ENCODE data around the gene NYAP2.

The NYAP2 gene

DNA sequence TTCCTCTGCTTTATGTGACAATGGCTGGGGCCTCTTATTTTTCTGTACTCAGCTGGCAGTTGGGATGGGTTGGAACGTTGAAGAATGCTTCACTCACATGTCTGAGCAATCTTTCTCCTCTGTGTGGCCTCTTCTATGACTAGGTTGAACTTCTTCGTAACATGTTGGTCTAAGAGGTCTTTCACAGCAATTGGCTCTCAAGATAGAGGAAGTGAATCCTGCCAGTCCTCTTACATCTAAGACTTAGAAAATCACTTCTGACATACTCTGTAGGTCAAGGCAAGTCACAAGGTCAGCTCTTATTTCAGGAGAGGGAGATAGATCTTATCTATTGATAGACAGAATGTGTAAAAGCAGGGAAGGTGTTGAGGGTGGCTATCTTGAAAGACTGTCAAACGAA lies 174.1 kb downstream of the NYAP2 start:
- DNase-seq, result no peak

DNA sequence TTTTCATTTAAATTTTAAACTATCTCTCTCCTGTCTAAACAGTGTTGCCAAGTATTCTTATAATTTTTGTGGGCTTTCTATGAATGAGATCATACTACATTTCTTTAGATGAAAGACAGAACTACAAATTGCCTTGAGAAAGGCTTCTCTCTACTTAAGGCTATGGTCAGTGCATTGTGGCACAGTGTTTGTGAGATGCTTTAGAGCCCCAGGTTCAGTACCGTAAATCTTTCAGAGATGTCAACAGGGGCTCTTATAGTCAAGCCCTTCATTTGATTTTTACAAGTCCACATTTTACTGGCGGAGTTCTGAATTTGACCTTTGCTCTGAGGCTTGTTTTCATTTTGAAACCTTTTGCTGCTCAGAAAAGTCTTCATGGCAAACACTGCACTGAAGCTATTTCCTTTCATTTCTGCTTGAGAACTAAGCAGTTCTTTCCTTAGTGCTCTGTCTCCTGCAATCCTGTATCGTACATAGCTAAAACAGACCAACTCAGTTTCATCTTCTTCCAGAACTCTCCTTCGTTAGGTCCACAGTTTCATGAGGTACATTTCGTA lies 175.2 kb downstream of the NYAP2 start:
- DNase-seq, result no peak

DNA sequence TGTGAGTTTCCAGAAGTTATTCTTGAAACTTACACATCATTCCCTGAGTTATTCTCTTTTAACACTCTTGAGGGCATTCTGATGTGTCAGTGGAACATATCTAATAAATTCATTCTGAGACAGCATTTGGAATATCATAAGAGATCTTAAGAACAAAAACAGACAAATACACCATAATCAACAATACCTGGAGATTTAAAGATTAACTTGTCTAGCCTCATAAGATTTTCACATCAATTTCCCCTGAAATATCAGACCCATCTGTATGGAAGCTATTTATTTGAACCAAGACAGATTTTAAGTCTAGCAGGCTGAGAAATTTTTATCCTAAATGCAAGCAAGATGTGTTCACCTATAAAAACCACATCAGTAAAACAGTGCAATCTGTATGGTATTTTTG lies 181.6 kb downstream of the NYAP2 start:
- no peak for DNase-seq

DNA sequence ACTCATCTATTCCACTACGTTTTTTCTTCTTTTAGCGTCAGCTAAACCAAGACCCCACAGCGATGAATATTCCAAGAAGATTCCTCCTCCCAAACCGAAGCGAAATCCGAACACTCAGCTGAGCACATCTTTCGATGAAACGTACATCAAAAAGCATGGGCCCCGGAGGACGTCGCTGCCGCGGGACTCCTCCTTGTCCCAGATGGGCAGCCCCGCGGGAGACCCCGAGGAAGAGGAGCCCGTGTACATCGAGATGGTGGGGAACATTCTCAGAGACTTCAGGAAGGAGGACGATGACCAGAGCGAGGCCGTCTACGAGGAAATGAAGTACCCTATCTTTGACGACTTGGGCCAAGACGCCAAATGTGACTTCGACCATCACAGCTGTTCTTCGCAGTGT lies 182.4 kb downstream of the NYAP2 start:
- no peak for DNase-seq

DNA sequence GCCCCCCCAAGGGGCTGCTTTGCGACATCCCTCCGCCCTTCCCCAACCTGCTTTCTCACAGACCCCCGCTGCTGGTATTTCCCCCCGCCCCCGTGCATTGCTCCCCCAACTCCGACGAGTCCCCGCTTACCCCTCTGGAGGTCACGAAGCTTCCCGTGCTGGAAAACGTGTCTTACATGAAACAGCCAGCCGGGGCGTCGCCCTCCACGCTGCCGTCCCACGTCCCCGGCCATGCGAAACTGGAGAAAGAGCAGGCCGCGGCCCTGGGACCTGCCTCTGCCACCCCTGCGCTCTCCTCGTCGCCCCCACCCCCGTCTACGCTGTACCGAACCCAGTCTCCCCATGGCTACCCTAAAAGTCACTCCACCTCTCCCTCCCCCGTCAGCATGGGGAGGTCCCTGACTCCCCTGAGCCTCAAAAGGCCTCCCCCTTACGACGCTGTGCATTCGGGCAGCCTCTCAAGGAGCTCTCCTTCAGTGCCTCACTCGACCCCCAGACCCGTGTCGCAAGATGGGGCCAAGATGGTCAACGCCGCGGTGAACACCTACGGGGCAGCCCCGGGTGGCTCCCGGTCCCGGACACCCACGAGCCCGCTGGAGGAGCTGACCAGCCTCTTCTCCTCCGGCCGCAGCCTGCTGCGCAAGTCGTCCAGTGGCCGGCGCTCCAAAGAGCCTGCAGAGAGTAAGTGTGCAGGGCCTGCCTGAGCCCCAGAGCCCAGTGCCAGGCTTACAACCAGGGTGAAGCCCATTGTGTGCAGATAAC lies 183.0 kb downstream of the NYAP2 start:
- no peak for DNase-seq

DNA sequence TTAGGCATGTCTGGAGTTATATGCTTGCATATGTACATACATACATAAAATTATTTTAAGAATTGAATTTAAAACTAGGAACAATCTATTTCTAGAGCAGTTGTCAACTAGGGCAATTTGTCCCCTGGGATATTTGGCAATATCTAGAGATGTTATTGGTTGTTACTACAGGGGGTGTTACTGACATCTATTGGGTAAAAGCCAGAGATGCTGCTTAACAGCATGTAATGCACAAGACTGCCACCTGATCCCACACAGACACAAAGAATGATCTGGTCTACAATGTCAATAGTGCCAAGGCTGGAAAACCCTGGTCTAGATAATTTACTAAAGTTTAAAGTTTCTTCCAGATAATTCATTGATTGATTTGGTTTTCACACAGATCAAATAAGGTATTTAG lies 185.3 kb downstream of the NYAP2 start:
- no peak for DNase-seq

DNA sequence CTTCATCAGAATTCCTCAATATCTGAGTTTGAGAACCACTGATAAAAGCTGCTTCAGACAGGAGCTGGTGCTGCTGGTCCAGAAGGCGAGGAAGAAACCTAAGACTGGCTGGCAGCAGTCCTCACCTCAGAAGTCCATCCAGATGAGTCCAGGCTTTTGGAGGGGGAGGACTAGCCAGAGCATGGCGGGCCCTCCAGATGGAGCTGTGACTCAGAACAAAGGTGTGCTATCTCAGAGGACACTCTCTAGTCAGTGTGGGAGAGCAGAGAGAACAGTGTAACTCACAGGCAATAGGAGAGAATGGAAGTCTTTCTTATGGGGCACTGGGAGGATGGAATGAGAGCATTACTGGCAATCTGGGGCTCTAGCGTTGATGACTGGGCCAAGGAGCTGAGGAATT lies 191.4 kb downstream of the NYAP2 start:
- no peak for DNase-seq

DNA sequence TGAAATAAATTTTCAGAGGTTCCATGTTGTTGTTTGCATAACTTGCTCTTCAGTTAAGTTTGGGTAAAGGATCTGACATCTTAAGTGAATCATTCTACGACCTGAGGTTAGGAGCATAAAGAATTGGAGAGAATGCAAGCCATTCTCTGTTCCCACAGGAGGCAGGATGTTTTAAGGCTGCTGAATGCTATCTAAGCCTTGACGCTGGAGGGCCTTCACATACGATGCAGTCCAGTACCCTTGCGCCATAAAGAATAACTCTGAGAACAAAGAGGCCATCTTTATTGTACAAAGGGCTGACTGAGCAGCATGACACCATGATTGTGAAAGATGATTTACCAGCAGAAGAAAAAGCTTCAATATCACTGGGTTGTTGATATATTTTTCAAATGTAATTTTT lies 198.4 kb downstream of the NYAP2 start:
- no peak for DNase-seq

DNA sequence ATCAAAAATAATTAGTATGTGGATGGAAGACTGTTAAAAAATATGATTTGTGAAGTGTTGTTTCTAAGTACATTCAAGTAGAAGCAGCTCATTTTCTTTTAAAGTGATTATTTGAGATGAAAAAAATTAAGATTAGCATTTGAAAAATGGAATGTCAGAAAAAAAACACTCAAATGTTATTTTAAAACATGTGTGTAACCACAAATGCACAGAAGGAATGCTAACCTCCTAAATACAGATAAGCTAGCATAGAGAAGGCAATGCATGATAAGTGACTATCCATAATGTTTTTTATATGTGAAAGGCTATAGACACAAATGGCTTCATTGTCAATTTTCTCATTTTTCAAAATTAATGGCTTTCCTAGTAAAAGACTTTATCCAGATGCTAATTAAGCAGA lies 198.9 kb downstream of the NYAP2 start:
- no peak for DNase-seq

DNA sequence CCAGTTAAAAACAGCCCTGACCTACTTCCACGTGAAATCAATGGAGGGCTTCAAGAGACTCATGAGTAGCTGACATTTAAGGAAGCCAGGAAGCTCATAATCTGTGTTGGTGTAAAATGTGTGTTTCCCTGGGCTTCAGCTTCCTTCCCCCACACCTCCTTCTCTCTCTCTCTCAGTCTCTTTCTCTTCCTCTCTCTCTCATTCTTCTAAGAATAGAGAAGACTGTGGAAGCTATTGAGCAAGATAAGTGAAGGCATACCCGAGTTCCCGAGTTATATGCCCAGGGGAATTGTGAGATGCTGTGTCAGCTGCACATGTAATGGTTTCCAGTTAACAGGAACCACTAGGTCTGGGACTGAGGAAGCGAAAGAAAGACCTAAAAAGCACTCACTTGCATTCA lies 199.4 kb downstream of the NYAP2 start:
- DNase-seq, result no peak

DNA sequence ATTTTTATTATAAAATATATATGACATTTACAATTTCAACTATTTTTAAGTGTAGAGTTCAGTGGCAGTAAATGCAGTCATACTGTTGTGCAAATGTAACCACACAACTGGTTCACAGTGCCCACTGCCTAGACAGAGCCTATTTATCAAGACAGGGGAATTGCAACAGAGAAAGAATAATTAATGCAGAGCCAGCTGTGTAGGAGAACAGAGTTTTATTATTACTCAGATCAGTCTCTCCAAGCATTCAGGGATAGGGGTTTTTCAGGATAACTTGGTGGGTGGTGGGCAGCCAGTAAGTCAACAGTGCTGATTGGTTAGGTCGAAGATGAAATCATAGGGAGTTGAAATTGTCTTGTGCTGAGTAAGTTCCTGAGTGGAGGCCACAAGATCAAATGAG lies 200.3 kb downstream of the NYAP2 start:
- no peak for DNase-seq

DNA sequence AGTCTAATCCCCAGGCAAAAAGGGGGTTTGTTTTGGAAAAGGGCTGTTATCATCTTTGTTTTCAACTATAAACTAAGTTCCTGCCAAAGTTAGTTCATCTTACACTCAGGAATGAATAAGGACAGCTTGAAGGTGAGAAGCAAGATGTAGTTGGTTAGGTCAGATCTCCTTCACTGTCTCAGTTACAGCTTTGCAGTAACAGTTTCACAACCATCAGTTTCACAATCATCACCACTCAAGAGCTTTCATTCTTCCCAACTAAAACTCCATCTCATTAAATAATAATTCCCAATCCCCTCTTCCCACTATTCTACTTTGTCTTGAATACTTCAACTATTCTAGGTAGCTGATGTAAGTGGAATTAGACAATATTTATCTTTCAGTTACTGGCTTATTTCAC lies 200.9 kb downstream of the NYAP2 start:
- no peak for DNase-seq

DNA sequence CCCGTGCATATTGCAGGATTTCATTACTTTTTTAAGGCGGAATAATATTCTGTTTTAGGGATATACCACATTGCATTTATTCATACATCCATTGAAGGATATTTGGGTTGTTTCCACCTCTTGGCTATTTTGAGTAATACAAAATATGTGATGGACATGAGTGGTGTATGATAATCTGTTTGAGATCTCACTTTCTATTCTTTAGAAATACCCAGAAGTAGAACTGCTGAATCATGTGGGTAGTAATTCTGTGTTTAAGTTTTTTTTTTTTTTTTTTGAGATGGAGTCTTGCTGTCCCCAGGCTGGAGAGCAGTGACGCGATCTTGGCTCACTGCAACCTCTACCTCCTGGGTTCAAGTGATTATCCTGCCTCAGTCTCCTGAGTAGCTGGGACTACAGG lies 201.4 kb downstream of the NYAP2 start:
- DNase-seq, result no peak

DNA sequence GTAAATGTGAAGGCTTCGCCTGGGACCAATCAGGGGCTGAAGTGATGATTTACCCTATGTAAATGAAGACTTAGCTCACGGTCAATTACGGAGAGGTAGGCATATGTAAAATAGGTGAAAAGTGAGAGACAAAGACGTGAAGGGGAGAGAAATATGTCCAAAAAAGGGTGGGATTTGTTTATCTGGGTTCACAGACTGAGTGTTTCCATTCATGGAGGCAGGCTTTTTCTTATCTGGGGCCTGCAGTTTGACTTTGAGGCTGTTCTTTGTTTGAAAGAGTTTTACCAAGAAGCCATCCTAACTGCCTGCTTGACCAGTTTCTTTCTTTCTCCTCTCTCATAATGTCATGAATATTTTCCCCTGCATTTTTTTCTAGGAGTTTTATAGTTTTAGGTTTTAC lies 202.7 kb downstream of the NYAP2 start:
- no peak for DNase-seq

DNA sequence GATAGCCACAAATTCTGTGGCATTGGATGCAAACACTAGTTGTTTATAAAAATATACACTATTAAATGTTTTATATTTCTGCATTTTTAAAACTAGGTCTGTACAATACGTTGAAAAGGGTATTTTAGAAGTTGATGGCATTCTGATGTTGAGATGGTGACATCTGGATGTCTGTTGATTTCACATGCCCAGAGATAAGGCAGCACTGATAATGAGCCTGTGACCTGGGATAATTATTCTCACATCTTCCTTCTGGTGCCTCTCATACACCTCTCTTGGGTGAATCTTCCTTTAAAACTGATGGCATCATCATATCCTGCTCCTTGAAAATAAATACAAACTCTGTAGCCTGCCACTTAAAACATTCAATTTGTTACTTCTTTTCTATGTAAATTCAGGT lies 208.6 kb downstream of the NYAP2 start:
- DNase-seq, result no peak

DNA sequence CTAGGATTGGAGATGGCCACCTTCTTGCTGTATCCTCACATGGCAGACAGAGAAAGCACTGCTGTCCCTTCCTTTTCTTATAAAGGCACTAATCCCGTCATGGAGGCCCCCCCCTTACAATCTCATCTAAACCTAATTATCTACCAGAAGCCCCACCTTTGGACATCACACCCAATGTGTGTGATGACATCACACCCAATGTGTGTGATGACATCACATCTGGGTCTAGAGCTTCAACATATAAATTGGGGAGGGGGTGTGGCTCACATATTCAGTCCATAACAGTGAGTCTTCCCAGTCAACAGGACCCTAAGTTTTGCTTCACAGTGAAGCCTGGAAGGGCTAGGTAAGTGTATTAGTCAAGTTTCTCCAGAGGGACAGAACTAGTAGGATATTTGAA lies 213.1 kb downstream of the NYAP2 start:
- no peak for DNase-seq

DNA sequence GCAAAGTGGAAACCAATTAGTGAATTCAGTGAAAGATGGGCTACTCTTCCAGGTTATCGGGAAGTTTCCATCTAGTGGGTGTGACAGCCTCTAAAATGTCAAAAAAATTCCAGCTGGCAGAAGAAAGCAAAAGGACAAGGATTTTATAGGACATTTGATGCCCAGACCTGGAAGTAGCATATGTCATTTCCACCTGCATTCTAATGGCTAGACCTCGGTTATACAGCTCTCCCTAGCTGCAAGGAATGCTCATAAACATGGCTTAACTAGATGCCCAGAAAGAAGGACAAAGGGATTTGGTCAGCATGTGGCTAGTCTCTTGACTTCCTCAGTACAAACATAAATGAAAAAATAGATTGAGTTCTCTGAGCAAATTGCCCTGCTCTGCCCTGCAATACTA lies 215.4 kb downstream of the NYAP2 start:
- DNase-seq, result no peak

DNA sequence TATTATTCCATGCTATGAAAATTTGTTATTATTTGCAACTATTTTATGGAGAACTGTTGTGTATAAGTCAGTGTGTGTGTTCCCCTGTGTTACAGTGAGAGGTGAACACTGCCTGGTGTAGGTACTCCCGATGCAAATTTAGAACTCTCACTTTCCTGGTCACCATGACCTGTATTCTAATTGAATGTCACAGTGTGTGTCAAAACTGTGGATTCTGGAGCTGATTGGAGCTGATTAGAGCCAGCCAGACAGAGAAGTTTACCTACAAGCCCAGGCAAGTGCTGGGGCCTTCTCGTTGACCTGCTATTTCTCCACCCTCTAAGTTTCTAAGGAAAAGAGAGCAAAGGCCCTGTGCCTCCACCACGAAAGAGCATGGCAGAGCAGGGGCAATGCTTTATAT lies 216.0 kb downstream of the NYAP2 start:
- DNase-seq, result no peak

DNA sequence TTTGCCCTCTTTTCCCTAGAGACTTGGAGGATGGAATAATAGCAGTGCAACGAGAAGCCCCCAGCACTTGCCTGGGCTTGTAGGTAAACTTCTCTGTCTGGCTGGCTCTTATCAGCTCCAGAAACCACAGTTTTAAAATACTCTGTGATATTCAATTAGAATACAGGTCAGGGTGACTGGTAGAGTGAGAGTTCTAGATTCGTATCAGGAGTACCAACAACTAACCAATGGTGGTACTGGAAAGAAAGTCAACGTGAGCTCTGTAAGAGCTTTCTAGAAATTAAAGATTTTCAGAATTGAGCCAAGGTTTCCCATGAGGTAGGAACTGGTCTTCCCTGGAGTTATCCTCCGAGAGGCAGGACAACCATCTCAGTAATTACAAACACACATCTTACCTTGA lies 216.9 kb downstream of the NYAP2 start:
- no peak for DNase-seq

DNA sequence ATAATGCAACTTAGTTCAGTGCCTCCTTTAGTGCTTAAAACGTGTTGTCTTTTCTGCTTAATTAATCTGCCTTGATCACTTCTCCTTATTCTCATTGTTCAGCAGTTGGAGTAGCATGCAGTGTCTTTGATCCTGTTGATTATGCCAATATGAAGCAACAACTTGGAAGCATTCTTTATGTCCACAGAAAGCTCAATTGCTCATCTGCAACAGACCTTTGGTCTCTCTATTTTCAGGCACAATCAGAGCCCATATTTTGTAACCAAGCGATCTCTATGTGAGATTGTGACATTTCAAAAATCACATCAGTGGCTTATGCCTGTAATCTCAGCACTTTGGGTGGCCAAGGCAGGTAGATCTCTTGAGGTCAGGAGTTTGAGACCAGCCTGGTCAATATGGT lies 217.3 kb downstream of the NYAP2 start:
- DNase-seq, result no peak

DNA sequence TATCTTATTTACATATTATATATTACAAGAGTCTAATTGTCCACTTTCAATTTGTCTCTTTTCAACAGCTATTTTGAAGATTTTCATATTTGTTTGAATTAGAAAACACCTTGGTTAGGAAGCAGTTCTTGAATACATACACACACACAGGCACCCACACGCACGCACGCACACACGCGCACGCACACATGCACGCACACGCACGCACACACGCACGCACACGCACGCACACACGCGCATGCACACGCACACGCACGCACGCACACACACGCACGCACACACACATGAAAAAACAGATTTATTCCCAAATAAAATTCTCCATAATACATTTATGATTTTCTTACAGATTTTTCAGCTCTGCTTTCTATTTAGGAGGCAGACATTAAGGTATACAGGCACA lies 220.7 kb downstream of the NYAP2 start:
- DNase-seq, result no peak

DNA sequence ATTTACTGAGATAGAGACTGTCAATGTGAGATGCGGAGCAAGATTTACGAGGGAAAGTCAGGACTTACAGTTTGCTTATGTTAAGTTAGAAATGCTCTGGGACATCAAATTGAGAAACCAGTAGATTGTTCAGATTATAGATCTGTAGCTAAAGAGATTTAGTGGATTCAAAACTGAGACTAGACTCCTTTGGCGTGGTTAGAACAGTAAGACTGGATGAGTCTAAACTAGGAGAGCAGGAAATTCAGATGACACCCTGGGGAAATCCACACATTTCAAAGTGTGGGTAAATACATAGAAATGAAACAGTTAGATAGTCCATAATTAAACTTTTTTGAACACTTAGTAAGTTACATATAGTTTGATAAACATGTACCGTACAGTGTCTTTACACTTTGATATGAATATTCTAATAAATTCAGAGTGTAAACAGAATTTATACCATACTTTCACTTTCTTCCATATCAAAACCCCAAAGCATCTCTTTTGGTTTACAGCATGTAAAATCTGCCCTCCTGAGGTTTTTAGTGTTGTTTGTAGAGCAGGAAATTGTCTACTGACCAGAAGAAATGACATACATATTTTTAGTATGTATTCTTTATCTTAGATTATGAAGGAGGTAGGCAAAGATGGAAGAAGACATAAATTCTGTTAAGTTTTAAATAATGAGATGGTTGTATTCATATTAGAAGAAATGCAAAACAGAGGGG lies 231.5 kb downstream of the NYAP2 start:
- no peak for DNase-seq

DNA sequence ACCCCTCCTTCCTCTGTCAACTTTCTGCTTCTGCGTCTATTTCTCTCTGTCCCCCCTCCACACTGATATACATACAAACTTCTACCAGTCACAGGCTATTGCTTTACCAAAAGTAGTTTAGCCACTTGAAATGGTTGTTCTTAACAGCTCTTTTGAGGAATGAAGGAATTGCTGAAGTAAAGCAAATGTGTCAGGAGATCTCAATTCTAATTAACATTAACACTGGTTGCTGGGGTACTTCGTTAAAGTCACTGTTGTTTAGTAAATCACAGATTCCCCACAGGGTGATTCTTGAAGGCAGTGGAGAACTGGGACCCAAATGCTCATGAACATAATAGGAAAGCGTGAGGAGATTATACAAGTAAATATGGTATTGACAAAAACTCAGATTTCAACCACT lies 232.8 kb downstream of the NYAP2 start:
- DNase-seq, result no peak

DNA sequence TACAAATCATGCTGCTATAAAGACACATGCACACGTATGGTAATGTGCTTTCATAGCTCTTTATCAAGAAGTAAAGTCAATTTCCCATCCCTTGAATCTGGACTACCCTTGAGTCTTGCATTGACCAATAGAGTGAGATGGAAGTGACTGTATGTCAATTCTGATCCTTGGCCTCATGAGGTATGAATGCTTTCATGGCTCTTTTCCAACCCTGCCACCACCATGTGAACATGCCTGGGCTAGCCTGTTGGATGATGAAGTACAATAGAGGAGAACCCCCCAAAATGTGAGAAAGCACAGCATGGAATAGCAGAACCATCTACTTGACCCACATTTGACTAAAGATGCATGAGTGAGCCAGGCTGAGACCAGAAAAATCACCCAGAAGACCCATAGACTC lies 237.0 kb downstream of the NYAP2 start:
- DNase-seq, result no peak

DNA sequence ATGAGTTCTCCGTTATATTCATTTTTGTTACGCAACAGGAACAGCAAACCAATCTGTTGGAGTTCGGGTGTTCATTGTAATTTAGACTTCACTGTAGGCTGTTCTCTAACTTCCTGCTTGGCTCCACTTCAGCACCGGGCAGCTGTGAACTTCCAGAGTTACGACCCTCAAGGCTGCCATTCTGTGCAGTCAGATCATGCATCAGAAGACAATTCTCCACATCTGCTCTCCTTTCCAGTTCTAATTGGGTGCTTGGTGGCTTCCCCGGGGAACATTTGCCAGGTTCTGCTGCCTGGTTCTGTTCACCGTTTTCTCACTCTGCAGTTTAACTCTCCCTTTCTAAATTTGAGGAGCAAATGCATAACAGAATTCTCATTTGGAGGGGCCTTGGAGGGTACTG lies 237.7 kb downstream of the NYAP2 start:
- DNase-seq, result no peak
